Right ventricle myocardium superior (tissue), 1 donor: ENCODE data around the gene GPRC5A. TPM values are rescaled to one million over a fixed set of nuclear protein-coding genes. Genes with fewer than 3 reads are reported as not detected.
A peak's percentile ranks its signal among the peaks of the same experiment; 100 is the strongest.

Experiments
- ATAC-seq: fragments of 200-7000 bp; cut with Tn5 transposase; one replicate; pipeline ENCODE4 v1.9.1; 2020; ENCODE audit warnings: mild to moderate bottlenecking; ENCODE audit not compliant: poor library complexity
- DNase-seq: peaks from one replicate; pipeline ENCODE4 v3.0.0-alpha.2; 2020
- intact Hi-C: fragments of 100-400 bp; cut with DNase I; formaldehyde crosslinking; loops from one replicate; pipeline ENCODE4 v1.11.2; 2022
- total RNA-seq: library from RNA; stranded (reverse); fragmentation: NEBNext Ultra II Directional; extraction: Animal tissue kit (Norgen Biotek cat#: 25700); gene quantifications from one replicate; pipeline ENCODE4 v1.2.1, GENCODE V29; 2021
- donor health status: DM: no; HTN: yes; CAD: no; lungs with severe emphysema.

Gene GPRC5A
- total RNA-seq, 1 donor from 2014 or later = 2.0 TPM

DNA sequence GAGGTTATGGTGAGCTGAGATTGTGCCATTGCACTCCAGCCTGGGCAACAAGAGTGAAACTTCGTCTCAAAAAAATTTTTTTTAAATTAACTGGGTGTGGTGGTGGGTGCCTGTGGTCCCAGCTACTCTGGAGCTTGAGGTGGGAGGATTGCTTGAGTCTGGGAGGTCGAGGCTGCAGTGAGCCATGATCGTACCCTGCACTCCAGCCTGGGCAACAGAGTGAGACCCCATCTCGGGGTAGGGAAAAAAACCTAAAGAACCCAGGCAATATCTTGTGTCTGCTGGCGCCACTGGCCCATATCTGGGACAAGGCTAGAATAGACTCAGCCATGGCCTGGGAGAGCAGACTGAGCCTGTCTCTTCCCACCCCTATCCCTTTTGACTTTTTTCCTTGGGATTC is 9.1 kb upstream of the GPRC5A start:
- no peak for DNase-seq
- intact Hi-C loops = no loop called here
- ATAC-seq = no peak

DNA sequence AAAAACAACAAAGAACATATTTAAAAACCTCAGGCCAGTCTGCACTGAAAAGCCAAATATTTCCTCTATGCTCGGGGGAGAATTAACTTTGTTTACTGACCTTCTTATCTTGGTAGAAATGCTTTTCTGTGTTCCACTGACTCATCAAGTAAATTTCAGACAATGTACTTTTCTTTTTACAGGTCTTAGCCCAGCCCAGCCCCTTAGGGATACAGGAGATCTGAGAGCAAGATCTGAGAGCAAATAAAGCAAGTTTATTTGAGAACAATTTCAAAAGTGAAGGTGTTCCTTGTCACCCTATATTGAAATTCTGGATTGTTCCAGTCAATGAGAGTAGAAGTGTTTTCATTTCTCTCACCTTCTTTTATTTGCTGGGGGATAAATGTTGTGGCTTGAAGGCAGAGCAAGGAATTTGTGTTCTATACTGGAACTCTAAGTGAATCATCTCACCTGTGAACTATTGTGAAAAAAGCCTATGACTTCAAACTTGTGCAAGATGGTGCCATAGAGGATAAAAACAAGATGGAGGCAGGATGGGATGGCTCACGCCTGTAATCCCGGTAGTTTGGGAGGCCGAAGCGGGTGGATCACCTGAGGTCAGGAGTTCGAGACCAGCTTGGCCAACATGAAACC is 7.9 kb upstream of the GPRC5A start:
- DNase-seq (no peak), ATAC-seq (no peak)
- intact Hi-C loops = no loop called here

DNA sequence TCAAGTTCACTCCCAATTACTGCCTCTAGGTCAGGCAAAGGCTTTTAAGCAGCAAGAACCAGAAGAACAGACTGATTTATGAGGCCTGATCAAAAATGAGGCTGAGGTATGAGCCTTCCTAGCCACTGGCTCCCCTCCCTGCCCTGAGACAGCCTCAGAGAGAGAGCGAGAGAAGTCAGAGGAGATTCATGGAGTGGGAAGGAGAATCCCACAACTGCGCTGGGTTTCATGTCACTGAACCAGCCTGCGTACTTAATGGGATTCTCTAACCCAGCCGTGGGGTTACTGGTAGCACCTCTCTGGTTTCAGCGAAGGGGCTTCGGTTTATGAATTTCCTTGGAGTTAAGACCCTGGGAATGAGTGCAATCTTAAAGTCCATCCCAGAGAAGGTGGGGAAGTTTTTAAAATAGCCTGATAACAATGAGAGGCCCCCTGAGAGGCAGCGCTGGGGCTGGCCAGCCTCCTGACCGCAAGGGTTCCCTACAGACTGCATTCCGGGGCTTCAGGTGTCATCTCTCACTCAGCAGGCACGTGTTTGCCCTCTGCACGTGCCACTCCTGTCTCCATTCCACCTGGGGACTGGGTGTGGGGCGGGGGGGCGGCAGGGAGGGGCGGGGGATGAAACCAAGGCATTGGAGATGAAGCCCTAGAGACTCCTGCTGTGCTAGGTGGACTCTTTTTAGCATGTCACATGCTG is 6.1 kb upstream of the GPRC5A start:
- DNase-seq = no peak
- ATAC-seq = no peak
- intact Hi-C loops = no loop called here

DNA sequence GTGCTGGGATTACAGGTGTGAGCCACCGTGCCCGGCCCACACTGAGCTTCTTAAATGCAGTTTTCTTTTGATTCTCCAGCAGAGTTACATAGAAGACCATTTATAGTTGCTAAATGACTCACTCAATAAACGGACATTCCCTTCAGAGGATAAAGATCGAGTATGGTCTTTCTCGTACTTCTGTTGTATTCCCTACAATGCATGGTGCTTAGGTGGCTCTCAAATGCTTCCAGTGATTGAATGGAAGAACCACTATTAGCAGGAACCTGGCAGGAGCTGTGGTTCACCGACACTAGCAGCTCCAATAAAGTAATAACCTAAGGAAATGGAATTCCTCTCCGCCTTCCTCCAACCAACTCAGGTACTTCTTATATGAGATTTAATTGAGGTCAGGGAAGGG is 3.9 kb upstream of the GPRC5A start:
- ATAC-seq (no peak), DNase-seq (no peak)
- intact Hi-C loops = no loop called here

DNA sequence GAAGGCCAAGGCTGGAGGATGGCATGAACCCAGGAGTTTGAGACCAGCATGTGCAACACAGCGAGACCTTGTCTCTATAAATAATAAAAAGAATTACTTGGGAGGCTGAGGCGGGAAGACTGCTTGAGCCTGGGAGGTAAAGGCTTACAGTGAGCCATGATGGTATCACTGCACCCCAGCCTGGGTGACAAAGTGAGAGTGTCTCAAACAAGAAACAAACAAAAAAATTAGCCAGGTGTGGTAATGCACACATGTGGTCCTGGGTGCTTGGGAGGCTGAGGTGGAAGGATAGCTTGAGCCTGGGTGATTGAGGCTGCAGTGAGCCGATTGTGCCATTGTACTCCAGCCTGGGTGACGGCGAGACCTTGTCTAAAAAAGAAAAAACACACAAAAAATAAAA is 1.7 kb upstream of the GPRC5A start:
- ATAC-seq = no peak
- intact Hi-C loops = no loop called here
- no peak for DNase-seq

DNA sequence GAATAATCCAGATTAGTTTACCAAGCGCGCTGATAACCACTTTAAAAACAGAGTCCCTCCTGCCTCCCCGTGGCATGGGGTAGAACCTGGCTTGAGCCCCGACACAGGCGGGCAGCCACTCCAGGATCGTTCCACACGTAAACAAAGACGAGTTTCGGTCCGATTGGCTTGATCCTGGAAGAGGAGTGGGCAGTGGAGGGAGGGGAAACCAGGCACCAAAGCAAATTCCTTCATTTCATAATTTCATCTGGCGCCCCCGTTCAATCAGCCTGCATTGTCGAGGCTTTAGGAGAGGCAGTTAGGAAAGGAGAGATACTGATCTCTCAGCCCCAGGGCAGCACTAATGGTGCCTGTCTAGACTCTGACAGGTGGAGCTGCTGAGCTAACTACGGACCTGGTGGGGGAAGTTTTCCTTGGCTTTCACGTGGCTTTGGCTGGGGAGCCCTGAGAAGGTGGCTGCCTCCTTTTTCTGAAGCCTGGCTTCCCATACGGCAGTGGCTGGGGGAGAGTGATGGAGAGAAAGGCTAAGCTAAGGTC is 751 bp upstream of the GPRC5A start:
- intact Hi-C loops = no loop called here
- peak; percentile 54 for ATAC-seq

DNA sequence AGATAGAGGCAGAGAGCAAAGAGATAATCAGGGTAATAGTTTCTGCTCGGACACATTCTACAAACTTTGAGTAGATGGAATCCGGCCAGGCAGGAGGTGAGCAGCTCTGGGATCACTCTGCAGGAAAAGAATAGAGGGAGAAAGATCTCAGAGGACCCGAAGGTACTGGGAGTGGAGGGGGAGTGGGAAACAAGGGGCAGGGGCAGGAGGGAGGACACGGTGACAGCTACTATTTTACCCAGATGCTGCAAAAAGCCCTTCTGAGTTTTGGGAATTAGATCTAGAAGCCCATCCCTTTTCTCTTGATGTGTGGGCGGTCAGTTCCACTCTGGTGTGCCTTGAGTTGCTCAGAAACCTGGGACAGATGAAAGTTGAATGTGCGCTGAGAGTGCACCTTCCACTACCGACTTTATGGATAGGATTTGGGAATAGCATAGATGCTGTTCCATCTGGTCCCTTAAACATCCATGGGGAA is 556 bp downstream of the GPRC5A start:
- DNase-seq = no peak
- peak; percentile 3 for ATAC-seq
- intact Hi-C loops = no loop called here

More for the DNA sequence above, 751 bp upstream of the GPRC5A start:
- no peak for DNase-seq

DNA sequence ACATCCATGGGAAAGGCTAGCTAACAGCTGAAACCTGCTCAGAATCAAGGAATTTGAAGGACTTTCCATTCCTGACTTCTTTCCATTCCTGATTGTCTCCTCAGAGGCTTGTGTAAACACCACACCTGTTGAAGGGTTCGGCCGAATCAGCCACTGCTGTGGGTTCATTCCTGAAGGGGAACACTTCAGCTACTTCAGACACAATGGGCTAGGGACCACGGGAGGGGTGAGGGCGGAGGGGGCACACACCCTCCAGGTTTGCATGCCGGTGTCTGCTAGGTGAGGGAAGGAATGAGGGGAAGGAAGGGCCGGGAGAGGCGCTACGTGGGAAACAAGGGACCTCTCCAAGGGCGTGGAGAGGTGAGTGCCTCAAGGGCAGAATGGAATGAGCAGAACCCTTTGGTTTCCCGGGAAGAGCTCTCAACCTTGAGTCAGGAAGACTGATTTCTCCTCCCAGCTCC is 1.3 kb downstream of the GPRC5A start:
- ATAC-seq = no peak
- intact Hi-C loops = no loop called here

DNA sequence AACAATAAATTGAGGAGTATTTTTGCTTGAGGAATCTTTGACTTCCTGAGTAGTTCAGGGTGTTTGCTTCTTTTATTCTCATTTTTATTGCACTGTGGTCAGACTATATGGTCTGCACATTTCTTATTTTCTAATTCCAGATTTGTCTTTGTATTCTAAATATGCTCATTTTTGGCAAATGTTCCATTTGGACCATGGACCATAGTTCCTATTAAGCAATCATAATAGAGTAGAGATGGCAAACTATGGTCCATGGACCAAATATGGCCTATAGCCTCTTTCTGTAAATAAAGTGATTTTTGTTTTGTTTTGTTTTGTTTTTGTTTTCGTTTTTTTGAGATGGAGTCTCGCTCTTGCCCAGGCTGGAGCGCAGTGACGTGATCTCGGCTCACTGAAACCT is 2.1 kb downstream of the GPRC5A start:
- intact Hi-C loops = no loop called here
- ATAC-seq (no peak), DNase-seq (no peak)

More for the DNA sequence above, 1.3 kb downstream of the GPRC5A start:
- DNase-seq = no peak

DNA sequence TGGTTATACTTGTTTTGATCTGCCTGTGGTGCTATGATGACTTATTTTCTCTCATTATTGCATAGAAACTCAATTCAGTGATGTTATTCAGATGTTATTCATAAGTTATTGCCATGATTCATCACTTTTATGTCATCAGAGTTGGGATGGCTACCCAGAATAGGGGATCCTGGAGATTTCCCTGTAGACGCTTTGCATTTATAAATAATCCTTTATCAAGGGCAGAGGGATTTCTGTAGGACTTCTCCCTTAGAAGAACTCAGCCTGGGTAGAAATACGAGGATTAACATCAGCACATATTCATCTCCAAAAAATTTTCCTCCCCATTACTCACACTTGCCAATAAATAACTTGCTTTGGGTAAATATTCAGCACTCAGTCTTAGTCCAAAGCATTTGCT is 4.9 kb downstream of the GPRC5A start:
- ATAC-seq (no peak), DNase-seq (no peak)
- intact Hi-C loops = no loop called here

DNA sequence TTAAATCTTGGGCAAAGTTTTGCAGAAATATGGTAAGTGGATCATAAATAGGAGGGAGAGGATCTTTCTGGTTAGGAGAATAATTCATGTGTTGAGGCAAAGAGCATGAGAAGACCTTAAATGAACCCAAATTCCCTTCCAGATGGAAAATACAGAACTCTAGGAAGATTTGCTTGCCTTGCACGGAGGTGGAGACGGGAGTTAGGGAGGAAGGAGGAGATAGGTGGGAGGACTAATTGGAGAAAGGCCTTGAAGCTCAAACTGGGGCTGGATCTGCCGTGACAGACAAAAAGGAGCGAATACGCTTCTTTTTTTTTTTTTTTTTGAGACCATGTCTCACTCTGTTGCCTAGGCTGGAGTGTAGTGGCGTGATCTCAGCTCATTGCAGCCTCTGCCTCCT is 5.9 kb downstream of the GPRC5A start:
- DNase-seq (no peak), ATAC-seq (no peak)
- intact Hi-C loops = no loop called here

DNA sequence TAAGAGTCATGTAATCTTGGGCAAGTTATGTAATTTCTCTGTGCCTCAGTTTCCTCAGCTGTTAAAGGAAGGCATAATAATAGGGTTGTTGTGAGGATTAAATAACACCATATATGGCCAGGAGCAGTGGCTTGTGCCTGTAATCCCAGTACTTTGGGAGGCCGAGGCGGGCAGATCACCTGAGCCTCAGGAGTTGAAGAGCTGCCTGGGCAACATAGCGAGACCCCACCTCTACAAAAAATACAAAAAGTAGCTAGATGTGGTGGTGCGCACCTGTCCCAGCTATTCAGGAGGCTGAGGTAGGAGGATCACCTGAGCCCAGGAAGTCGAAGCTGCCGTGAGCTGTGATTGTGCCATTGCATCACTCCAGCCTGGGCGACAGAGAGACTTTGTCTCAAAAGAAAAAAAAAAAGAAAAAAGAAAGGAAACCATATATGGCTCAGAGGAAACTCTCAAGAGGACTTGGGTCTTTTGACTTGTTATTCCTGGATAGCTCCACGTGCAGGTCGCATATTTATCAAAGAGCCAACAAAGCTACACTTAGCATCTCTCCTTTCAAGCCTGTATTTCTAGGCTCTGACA is 6.9 kb downstream of the GPRC5A start:
- intact Hi-C loops = no loop called here
- ATAC-seq (no peak), DNase-seq (no peak)

DNA sequence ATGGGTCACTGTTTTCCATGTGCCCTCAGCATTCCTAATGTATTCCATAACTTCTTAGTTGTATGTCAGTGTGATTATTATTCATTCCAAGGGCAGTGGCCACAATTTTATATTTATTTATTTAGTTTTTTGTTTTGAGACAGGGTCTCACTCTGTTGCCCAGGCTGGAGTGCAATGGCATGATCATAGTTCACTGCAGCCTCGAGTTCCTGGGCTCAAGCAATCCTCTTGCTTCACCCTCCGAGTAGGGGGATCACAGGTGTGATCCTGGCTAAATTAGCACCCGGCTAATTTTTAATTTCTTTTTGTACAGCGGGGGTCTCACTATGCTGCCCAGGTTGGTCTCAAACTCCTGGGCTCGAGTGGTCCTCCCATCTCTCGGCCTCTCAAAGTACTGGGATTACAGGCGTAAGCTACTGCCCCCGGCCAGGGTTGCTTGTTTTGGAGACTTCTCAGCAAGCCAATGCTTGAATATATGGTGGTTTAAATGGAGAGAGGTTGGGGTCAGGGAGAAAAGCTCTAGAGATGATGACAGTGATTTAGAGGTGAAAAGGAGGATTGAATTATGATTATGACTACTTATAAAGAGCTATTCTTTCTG is 7.6 kb downstream of the GPRC5A start:
- intact Hi-C loops = no loop called here
- DNase-seq (no peak), ATAC-seq (no peak)

DNA sequence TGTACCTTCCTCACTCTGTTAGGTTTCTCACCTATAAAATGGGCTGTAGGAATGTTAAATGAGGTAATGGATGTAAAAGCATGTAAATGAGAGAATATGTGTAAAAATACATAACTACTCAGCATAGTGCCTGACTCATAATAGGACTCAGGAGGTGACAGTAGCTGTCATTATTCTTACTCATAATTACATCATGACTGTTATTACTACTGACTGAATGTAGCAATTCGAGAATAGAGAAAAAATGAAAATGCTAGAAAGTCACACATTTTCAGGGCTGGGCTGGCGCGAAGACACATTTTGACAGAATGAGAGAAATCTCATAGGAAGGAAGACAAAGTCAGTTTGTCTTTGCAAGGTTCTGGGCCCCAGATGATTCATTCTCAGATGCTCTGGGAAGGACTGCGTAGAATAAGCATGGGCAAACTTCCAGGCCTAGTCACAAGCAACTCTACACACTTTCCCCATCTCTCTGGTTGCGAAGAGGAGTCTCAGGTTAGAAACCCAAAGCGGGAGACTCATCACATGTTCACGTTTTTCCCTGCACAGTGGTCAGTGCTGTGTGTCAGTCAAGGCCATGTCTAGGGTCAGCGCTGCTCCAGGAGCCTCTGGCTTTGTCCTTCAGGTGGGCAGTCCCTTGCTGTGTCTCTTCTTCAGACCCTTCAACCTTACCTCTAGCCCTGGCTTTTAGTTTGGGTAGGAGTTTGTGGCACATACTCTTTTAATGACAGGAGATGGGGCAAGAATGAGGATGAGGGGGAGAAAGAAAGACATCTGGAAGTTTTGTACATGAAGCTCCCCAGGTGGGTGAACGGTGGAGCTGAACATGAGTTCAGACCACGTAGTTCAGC is 8.4 kb downstream of the GPRC5A start:
- ATAC-seq (peak; percentile 55), DNase-seq (no peak)
- intact Hi-C loops = no loop called here

DNA sequence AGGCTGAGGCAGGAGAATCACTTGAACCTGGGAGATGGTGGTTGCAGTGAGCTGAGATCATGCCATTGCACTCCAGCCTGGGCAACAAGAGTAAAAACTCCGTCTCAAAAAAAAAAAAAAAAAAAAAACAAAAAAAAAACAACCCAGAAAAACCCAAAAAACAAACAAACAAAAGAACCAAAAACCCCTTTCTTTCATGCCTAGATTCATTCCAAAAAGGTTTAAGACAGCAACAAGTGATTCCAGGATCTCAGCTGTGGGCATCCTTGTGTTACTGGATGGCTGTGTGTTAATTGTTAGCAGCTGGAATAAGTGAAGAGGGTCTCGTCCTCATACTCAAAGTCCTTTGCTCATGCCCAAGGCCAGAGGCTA is 9.4 kb downstream of the GPRC5A start:
- intact Hi-C loops = no loop called here
- DNase-seq = no peak
- ATAC-seq = no peak

DNA sequence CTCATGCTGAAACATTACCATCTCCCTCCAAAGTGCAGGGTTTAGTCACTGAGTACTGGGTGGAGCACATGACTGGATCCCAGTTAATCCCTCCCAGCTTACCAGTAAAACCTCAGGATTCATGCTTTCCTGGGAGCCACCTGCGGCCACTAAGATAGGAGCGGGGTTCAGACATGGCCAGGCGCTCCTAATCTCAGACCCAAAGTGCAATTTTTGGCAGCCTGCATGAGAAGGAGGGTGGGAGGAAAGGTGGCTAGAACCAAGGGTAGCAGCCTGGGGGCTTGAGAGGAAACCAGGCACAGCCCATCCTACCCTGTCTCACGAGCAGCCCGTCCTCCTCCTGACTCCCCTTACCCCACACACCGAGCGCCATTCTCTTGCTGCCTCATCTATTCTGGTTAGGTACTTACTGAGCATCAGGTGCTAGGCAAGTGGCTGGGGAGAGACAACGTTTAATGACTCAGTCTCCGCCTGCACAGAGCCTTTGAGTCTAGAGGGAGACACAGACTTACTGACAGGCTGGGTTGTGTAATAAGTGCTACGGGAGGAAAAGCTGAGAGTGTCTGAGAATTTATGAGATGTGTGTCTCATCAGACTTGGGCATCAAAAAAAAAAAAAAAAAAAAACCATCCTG is 9.9 kb downstream of the GPRC5A start:
- DNase-seq (no peak), ATAC-seq (peak; percentile 84)
- intact Hi-C loops = no loop called here

DNA sequence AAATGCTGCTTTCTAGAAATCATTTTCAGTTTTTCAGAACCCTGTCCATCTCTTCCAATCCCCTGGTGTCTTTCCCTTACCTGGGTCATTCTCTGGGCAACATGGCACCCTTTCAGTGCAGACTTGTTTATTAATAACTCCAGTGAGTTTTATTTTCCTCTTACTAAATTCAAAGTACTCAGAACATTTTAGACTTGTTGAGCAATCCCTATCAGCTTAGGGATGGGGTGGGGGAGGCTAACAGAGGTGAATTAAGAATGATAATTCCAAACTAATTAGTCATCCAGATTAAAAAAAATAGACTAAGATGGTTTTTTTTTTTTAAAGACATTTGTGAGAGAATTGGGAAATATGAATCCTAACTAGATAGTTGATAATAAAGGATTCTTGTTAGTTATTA is 10.7 kb downstream of the GPRC5A start:
- ATAC-seq (peak; percentile 47), DNase-seq (no peak)
- intact Hi-C loops = no loop called here
